Liver (tissue), 3 donors: ENCODE results near the gene STK35.

Experiments
- JUND ChIP-seq, 2 donors: IDR thresholded peaks; 2 replicates each; pipeline ENCODE4 v1.6.1; 2016; ENCODE audit warnings: antibody characterized with exemption in 2 of 2
- SP1 ChIP-seq: IDR thresholded peaks from 2 replicates; pipeline ENCODE4 v1.6.1; 2018; ENCODE audit warnings: antibody characterized with exemption, mild to moderate bottlenecking
- TAF1 ChIP-seq: conservative IDR thresholded peaks from 2 replicates; pipeline ENCODE4 v1.6.1; 2016; ENCODE audit warnings: antibody characterized with exemption, mild to moderate bottlenecking
- TF ChIP-seq, protein P1 (sequence below): fragments of 150-350 bp; IDR thresholded peaks from 2 replicates; pipeline ENCODE4 v1.5.1; 2017; ENCODE audit warnings: improper control_type of control experiment, low read depth, low read length; ENCODE audit not compliant: missing input control
- donor health status: healthy.
- donor health status: healthy.

DNA sequence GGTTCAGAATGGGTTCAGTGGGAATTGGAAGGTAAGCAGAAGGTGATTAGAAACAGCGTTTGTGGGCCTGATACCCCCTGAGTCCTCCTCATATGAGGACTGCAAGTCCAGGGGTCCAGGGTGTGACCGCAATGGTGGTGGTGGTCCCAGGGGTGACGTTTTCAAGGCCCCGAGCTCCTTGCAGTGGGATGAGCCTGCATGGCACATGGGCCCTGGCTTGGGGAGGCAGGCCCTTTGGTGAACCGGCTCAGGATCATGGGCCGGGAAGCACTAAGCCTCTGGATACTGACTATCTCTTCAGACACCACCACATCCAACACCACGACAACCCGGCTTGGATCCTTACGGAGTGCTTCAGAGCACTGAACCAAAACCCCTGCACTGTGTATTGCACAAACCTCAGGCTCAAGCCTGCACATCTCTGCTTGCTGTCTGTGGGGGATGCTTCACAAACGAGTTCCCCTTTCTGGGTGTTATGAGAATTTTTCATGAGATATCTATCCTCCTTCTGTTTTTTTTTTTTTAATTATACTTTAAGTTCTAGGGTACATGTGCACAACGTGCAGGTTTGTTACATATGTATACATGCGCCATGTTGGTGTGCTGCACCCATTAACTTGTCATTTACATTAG lies 67.9 kb downstream of the STK35 start:
- TF ChIP-seq, protein P1, sequence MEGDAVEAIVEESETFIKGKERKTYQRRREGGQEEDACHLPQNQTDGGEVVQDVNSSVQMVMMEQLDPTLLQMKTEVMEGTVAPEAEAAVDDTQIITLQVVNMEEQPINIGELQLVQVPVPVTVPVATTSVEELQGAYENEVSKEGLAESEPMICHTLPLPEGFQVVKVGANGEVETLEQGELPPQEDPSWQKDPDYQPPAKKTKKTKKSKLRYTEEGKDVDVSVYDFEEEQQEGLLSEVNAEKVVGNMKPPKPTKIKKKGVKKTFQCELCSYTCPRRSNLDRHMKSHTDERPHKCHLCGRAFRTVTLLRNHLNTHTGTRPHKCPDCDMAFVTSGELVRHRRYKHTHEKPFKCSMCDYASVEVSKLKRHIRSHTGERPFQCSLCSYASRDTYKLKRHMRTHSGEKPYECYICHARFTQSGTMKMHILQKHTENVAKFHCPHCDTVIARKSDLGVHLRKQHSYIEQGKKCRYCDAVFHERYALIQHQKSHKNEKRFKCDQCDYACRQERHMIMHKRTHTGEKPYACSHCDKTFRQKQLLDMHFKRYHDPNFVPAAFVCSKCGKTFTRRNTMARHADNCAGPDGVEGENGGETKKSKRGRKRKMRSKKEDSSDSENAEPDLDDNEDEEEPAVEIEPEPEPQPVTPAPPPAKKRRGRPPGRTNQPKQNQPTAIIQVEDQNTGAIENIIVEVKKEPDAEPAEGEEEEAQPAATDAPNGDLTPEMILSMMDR, result no peak
- no peak for TF ChIP-seq TAF1
- no peak for TF ChIP-seq JUND (IDR thresholded peaks at IDR 0.05)
- no peak for TF ChIP-seq SP1
